ENCODE data around the gene HOXD12. TPM values are rescaled to one million over a fixed set of nuclear protein-coding genes. Genes with fewer than 3 reads are reported as not detected.
A peak's percentile ranks its signal among the peaks of the same experiment; 100 is the strongest.

HOXD12 gene
- total and polyA plus RNA-seq, 12 donors, result not detected

DNA sequence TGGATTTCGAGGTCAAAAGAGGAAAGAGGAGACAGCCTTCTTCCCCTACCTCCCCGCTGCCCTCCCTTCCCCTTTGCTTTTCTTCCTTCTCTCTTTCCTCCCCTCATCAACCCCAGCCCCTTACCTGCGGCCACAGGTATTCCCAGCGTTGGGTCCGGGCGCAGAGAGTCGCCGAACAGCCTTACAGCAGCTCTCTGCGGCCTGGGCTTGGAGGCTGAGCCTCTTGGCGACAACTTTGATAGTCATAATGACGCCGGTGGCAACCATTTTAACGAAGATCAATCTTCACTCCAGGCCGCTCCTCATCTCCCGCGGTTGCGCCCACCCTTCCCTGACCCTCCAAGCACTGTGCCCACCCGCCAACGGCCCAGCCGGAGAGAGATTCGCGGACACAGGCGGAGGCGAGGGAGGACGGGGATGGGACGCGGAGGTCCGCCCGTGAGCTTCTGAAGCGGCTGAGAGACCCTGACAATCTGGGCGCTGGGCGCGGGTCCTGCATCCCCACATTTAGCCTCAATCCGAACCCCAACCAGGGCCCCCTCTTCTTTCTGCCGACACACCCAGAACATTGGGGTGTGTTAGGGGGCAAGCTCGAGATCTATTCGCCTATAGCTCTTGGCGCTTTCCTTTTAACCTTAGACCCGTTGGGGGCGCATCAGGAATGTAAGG is 14.3 kb upstream of the HOXD12 start:
- H3K27me3 ChIP-seq, result peaks cover 77 to 100% (median 100%) of the 10 kb centered on the region in 7 donors
- peaks cover 0 to 63% (median 31%) of the 10 kb centered on the region in 9 donors for H3K4me1 ChIP-seq
- WGBS, 2 donors, result 5% methylated on average over 40 of the region's 40 CpGs
- peak overlapping the region in 1 of 10 donors; percentile 15 for H3K4me3 ChIP-seq
- H3K27ac ChIP-seq, result no peak overlapping the region
- peaks cover 0 to 11% (median 0%) of the 10 kb centered on the region in 11 donors for H3K9me3 ChIP-seq
- no peak for ATAC-seq
- intact Hi-C loops (cut with DNase I), result loop anchor here in 8 of 10 donors (5.0 kb wide), 4 partner anchors 398 to 773 kb away; no protein-coding TSS in a partner anchor
- H3K36me3 ChIP-seq, result peaks cover 0 to 3% (median 0%) of the 10 kb centered on the region in 9 donors
- TF ChIP-seq, protein P1, sequence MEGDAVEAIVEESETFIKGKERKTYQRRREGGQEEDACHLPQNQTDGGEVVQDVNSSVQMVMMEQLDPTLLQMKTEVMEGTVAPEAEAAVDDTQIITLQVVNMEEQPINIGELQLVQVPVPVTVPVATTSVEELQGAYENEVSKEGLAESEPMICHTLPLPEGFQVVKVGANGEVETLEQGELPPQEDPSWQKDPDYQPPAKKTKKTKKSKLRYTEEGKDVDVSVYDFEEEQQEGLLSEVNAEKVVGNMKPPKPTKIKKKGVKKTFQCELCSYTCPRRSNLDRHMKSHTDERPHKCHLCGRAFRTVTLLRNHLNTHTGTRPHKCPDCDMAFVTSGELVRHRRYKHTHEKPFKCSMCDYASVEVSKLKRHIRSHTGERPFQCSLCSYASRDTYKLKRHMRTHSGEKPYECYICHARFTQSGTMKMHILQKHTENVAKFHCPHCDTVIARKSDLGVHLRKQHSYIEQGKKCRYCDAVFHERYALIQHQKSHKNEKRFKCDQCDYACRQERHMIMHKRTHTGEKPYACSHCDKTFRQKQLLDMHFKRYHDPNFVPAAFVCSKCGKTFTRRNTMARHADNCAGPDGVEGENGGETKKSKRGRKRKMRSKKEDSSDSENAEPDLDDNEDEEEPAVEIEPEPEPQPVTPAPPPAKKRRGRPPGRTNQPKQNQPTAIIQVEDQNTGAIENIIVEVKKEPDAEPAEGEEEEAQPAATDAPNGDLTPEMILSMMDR (IDR thresholded peaks at IDR 0.05), result no peak
- DNase-seq, result no peak

DNA sequence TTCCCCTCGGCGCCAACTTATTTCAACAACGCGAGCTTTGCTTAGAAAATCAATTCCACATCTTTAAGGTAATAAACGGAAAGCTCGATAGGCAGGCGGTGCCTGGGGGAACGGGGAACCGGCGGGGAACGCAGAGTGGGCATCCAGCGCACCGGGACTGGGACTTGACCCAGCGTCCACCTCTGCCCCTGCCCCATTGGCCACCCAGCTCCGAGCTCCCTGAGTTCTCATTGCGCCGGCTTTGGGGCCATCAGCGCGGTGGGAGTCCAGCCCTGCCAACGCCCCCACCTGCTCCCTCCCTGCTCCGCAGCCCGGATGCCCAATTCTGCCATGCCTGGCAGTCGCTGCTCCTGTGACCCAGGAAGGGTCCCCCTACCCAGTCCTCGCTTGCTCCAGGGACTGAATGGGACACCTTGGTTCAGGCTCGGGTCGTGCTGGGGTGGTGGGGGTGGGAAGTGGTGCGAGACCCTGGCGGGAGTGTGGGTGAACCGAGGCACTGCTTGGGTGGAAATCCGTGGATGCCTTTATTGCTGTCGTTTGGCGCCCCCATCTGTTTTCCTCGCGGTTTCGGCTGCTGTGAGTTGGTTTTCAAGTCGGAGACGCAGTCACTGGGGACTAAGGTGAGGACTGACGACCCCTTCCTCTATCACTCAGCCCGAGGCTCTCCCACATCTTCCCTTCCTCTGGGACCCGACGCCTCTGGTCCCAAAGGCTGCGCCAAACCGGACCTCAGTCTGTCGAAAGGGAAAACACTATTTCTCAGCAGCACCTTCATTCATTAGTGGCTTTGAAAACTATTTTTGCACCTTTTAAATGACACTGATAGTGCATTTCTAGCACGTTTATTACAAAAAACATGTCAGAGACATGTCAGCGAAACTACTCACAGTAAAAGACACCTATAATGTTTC is 13.5 kb upstream of the HOXD12 start:
- Histone ChIP-seq H3K4me1 (peaks cover 0 to 56% (median 31%) of the 10 kb centered on the region in 9 donors), H3K36me3 (peaks cover 0 to 3% (median 0%) of the 10 kb centered on the region in 9 donors), H3K27ac (no peak overlapping the region), H3K9me3 (peaks cover 0 to 5% (median 0%) of the 10 kb centered on the region in 11 donors), H3K4me3 (peak overlapping the region in 4 of 10 donors; percentile 12 to 25 (median 16)), H3K27me3 (peaks cover 71 to 100% (median 100%) of the 10 kb centered on the region in 7 donors)
- DNase-seq (peak in 1 of 2 donors; percentile 31), ATAC-seq (peak in 6 of 8 donors; percentile 34 to 63 (median 44))
- intact Hi-C loops (cut with DNase I), result loop anchor here in 8 of 10 donors (2.0 to 5.0 kb wide), 7 partner anchors 395 to 774 kb away; no protein-coding TSS in a partner anchor
- 2 to 3% methylated on average over 46 of the region's 46 CpGs for WGBS, 2 donors
- TF ChIP-seq, protein P1 (IDR thresholded peaks at IDR 0.05), result peak in 8 of 9 donors; percentile 24 to 63 (median 50)

DNA sequence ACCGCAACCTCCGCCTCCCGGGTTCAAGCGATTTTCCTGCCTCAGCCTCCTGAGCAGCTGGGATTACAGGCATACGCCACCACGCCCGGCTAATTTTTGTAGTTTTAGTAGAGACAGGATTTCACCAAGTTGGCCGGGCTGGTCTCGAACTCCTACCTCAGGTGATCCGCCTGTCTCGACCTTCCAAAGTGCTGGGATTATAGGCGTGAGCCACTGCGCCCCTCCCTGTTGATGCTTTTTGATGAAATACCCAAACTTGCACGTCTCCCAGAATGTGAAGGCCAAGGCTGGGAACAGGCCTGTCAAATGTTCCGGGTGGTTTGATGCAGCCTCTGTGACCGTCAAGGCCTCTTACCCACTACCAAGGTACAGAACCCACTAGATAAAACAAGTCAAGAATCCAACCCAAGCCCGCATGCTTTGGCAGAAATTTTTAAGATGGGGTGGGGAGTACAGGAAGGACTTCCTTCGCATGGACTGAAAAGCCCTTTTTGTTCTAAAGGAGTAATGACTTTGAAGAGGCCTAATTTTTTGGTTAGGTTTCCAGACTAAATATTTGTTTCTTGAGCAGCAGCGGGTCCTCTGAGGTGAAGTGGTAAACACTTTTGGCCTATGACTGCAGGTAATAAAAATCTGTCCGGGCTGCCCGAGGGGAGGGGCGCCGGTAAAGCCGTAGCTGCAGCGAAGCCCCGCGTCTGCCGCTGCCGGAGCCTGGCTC is 12.1 kb upstream of the HOXD12 start:
- intact Hi-C loops (cut with DNase I), result loop anchor here in 8 of 10 donors (2.0 to 5.0 kb wide), 7 partner anchors 397 to 775 kb away; no protein-coding TSS in a partner anchor
- Histone ChIP-seq H3K27me3 (peaks cover 69 to 100% (median 100%) of the 10 kb centered on the region in 7 donors), H3K4me3 (peak overlapping the region in 5 of 10 donors; percentile 5 to 37 (median 28)), H3K36me3 (no peaks in the 10 kb centered on the region), H3K4me1 (peaks cover 0 to 44% (median 26%) of the 10 kb centered on the region in 9 donors), H3K27ac (no peak overlapping the region), H3K9me3 (no peaks in the 10 kb centered on the region)
- WGBS, 2 donors, result 32 to 34% methylated on average over 29 of the region's 29 CpGs
- DNase-seq, result no peak
- no peak for ATAC-seq
- TF ChIP-seq, protein P1 (IDR thresholded peaks at IDR 0.05), result no peak

Measured in heart right ventricle (tissue), 16 donors.